SIG-M5 treated with dmso at 0.1 percent for 504 hours (cell line): Measurements from ENCODE around the gene CLEC18A.
"Not testable (repeated sequence)": the region's sequence is repeated elsewhere in the genome, so short reads cannot be mapped to it uniquely, and the experiment has no call there.

Experiments
- DNase-seq: peaks from one replicate; lab custom pipeline; 2025; ENCODE audit not compliant: unreplicated experiment; lab: John Stamatoyannopoulos, UW

CLEC18A gene

GRCh38 chr16:69950411-69950810 is 723 bp upstream of the CLEC18A start:
- DNase-seq, result not testable (repeated sequence)

- DNase-seq, result not testable (repeated sequence)
Measured at GRCh38 chr16:69951672-69952031, 518 bp downstream of the CLEC18A start.

- DNase-seq, result not testable (repeated sequence)
Measured at GRCh38 chr16:69952116-69952515, 982 bp downstream of the CLEC18A start.

GRCh38 chr16:69952572-69953355 is 1.6 kb downstream of the CLEC18A start:
- DNase-seq, result not testable (repeated sequence)

GRCh38 chr16:69954241-69954640 is 3.1 kb downstream of the CLEC18A start:
- not testable (repeated sequence) for DNase-seq

GRCh38 chr16:69963312-69963711 is 12.2 kb downstream of the CLEC18A start:
- not testable (repeated sequence) for DNase-seq

- DNase-seq, result not testable (repeated sequence)
Measured at GRCh38 chr16:69964960-69965660, 14.0 kb downstream of the CLEC18A start.

GRCh38 chr16:69965661-69966054 is 14.5 kb downstream of the CLEC18A start:
- not testable (repeated sequence) for DNase-seq

GRCh38 chr16:69967688-69968087 is 16.6 kb downstream of the CLEC18A start:
- not testable (repeated sequence) for DNase-seq

- DNase-seq, result not testable (repeated sequence)
Measured at GRCh38 chr16:69968125-69968524, 17.0 kb downstream of the CLEC18A start.

- DNase-seq, result not testable (repeated sequence)
Measured at GRCh38 chr16:69969657-69970056, 18.5 kb downstream of the CLEC18A start.

GRCh38 chr16:69972120-69972519 is 21.0 kb downstream of the CLEC18A start:
- not testable (repeated sequence) for DNase-seq

GRCh38 chr16:69972935-69973334 is 21.8 kb downstream of the CLEC18A start:
- not testable (repeated sequence) for DNase-seq

GRCh38 chr16:69985196-69985595 is 34.1 kb downstream of the CLEC18A start:
- DNase-seq, result not testable (repeated sequence)

- DNase-seq, result not testable (repeated sequence)
Measured at GRCh38 chr16:69997956-69998355, 46.8 kb downstream of the CLEC18A start.

- DNase-seq, result not testable (repeated sequence)
Measured at GRCh38 chr16:69999801-70000200, 48.7 kb downstream of the CLEC18A start.

- DNase-seq, result not testable (repeated sequence)
Measured at GRCh38 chr16:70003511-70003910, 52.4 kb downstream of the CLEC18A start.

GRCh38 chr16:70008604-70009003 is 57.5 kb downstream of the CLEC18A start:
- DNase-seq, result not testable (repeated sequence)

GRCh38 chr16:70010615-70011014 is 59.5 kb downstream of the CLEC18A start:
- DNase-seq, result not testable (repeated sequence)

- not testable (repeated sequence) for DNase-seq
Measured at GRCh38 chr16:70011120-70011519, 60.0 kb downstream of the CLEC18A start.

GRCh38 chr16:70012354-70012753 is 61.2 kb downstream of the CLEC18A start:
- not testable (repeated sequence) for DNase-seq

- DNase-seq, result not testable (repeated sequence)
Measured at GRCh38 chr16:70012951-70013350, 61.8 kb downstream of the CLEC18A start.
